T-cell (primary cell): ENCODE measurements around the gene EPB41L4B. TPM values are rescaled to one million over a fixed set of nuclear protein-coding genes. Genes with fewer than 3 reads are reported as not detected.
A peak's percentile ranks its signal among the peaks of the same experiment; 100 is the strongest.

Experiments
- ATAC-seq, 4 experiments: fragments of 200-7000 bp in 3 of 4; fragments of 150-1000 bp in 1 of 4; cut with Tn5 transposase; replicated peaks in 1 of 4; 1 replicate in 3 of 4; 2 replicates in 1 of 4; pipeline ENCODE4 v1.10.0; 2021; ENCODE audit warnings: moderate library complexity in 3 of 4, mild to moderate bottlenecking in 2 of 4, moderate number of reproducible peaks in 1 of 4
- CTCF ChIA-PET, 2 donors: fragments of 300-600 bp; sonication (Branson Sonifier 250); formaldehyde crosslinking; loops; one replicate each; lab custom pipeline; 2022; ENCODE audit warnings: antibody characterized with exemption in 2 of 2; lab: Charles Lee
- POLR2A ChIA-PET, 2 donors: fragments of 300-600 bp; sonication (Branson Sonifier 250); formaldehyde crosslinking; loops; one replicate each; lab custom pipeline; 2022; ENCODE audit warnings: antibody characterized with exemption in 2 of 2; lab: Charles Lee
- DNase-seq, 35 experiments: peaks; one replicate each; pipeline versions ENCODE4 v3.0.0 to v3.0.0-alpha.2; 2013 to 2023
- H3K27ac ChIP-seq: one replicate; pipeline ENCODE4 v1.5.1; 2013; ENCODE audit warnings: low read length
- H3K27me3 ChIP-seq, 2 experiments: replicated peaks in 1 of 2; 1 replicate in 1 of 2; 2 replicates in 1 of 2; pipeline versions ENCODE4 v1.6.1 to v1.7.0; 2013; ENCODE audit warnings: low read length in 1 of 2, mixed read lengths in 1 of 2; ENCODE audit not compliant: control insufficient read depth in 2 of 2, insufficient read depth in 2 of 2; ENCODE audit errors: extremely low read depth in 1 of 2
- H3K36me3 ChIP-seq, 2 donors: 1 replicate in 1 of 2; 2 replicates in 1 of 2; pipeline versions ENCODE4 v1.6.1 to v1.7.0; 2013; ENCODE audit warnings: low read length in 1 of 2; ENCODE audit not compliant: control insufficient read depth in 2 of 2, insufficient read depth in 1 of 2; ENCODE audit errors: extremely low read depth in 1 of 2
- H3K4me1 ChIP-seq, 2 experiments: 1 replicate in 1 of 2; 2 replicates in 1 of 2; pipeline versions ENCODE4 v1.6.1 to v1.7.0; 2013; ENCODE audit warnings: low read length in 2 of 2, mixed read lengths in 1 of 2; ENCODE audit not compliant: insufficient read depth in 2 of 2, control insufficient read depth in 1 of 2; ENCODE audit errors: extremely low read depth in 1 of 2
- H3K4me3 ChIP-seq, 2 donors: 1 replicate in 1 of 2; 2 replicates in 1 of 2; pipeline versions ENCODE4 v1.5.1 to v1.7.0; 2013; ENCODE audit warnings: mild to moderate bottlenecking in 2 of 2, low read length in 1 of 2, moderate library complexity in 1 of 2; ENCODE audit not compliant: control insufficient read depth in 1 of 2; ENCODE audit errors: extremely low read depth in 1 of 2
- H3K9me3 ChIP-seq: 2 replicates; pipeline ENCODE4 v1.7.0; 2013
- H3K27ac Mint-ChIP-seq, 2 donors: one replicate each; pipeline ENCODE4 v1.8.0; 2020 to 2021; ENCODE audit warnings: mild to moderate bottlenecking in 2 of 2, mixed read lengths in 2 of 2
- H3K27me3 Mint-ChIP-seq, 2 donors: one replicate each; pipeline ENCODE4 v1.8.0; 2021 to 2022; ENCODE audit warnings: mixed read lengths in 2 of 2
- H3K36me3 Mint-ChIP-seq: one replicate; pipeline ENCODE4 v1.8.0; 2021; ENCODE audit warnings: mixed read lengths
- H3K4me1 Mint-ChIP-seq, 3 donors: one replicate each; pipeline ENCODE4 v1.8.0; 2020 to 2022; ENCODE audit warnings: mixed read lengths in 3 of 3, mild to moderate bottlenecking in 1 of 3
- H3K4me3 Mint-ChIP-seq, 3 donors: one replicate each; pipeline ENCODE4 v1.8.0; 2020 to 2022; ENCODE audit warnings: mild to moderate bottlenecking in 3 of 3, mixed read lengths in 3 of 3, moderate library complexity in 3 of 3
- H3K9me3 Mint-ChIP-seq, 3 donors: one replicate each; pipeline ENCODE4 v1.8.0; 2020 to 2022; ENCODE audit warnings: mixed read lengths in 3 of 3
- WGBS: methylation state at CpG from one replicate; pipeline ENCODE4 v1.1.5; 2013; ENCODE audit warnings: missing lambda C conversion rate; ENCODE audit not compliant: insufficient coverage; 5-methylcytosine and 5-hydroxymethylcytosine counted together
- total RNA-seq, 35 experiments: library from RNA in 6 of 35; stranded (reverse) in 6 of 35; fragments of 120-200 nt in 1 of 35; gene quantifications; one replicate each; pipeline versions ENCODE4 v1.2.1 to v1.2.4 and lab custom pipeline; 2013 to 2026

EPB41L4B gene
- total RNA-seq, 5 donors from 2014 or later (not counting 1 experiment from before 2014, with no cell fraction given): 0.16 to 0.26 (median 0.16) TPM; not detected in 2

DNA sequence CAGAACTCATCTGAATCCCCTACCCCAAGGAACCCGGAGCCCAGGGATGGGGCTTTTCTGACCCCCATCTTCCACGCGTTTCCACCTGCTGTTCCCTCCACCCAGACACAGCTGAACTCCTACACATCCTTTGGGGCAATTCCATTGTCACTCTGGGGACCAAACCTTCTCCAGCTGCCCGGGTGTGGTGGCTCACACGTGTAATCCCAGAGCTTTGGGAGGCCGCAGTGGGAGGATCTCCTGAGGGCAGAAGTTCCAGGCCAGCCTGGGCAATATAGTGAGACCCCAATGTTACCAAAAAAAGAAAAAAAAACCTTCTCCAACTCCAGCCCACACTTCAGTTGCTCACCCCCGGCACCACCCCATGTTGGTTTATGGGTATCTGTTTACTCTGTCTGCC, 8.1 kb downstream of the EPB41L4B start:
- ChIA-PET CTCF (interaction anchor here in 1 of 2 donors (0.6 kb wide), 1 partner anchor 11 kb away, joined by 3 read pairs; no protein-coding TSS in a partner anchor), POLR2A (no interaction called here)
- no peaks in the 10 kb centered on the region for H3K36me3 Mint-ChIP-seq
- Histone ChIP-seq H3K36me3 (no peaks in the 10 kb centered on the region), H3K27ac (no peak overlapping the region), H3K4me1 (no peaks in the 10 kb centered on the region), H3K27me3 (peaks cover 9 to 32% of the 10 kb centered on the region in 2 experiments), H3K4me3 (no peak overlapping the region), H3K9me3 (no peaks in the 10 kb centered on the region)
- peaks cover 3 to 8% (median 6%) of the 10 kb centered on the region in 3 donors for H3K4me1 Mint-ChIP-seq
- no peak for ATAC-seq
- 100% methylated on average over 3 of the region's 7 CpGs for WGBS
- H3K4me3 Mint-ChIP-seq: no peak overlapping the region
- no peak for DNase-seq
- no peaks in the 10 kb centered on the region for H3K9me3 Mint-ChIP-seq
- peak overlapping the region in 1 of 2 donors; percentile 24 for H3K27ac Mint-ChIP-seq
- H3K27me3 Mint-ChIP-seq: peaks cover 52 to 65% of the 10 kb centered on the region in 2 donors

DNA sequence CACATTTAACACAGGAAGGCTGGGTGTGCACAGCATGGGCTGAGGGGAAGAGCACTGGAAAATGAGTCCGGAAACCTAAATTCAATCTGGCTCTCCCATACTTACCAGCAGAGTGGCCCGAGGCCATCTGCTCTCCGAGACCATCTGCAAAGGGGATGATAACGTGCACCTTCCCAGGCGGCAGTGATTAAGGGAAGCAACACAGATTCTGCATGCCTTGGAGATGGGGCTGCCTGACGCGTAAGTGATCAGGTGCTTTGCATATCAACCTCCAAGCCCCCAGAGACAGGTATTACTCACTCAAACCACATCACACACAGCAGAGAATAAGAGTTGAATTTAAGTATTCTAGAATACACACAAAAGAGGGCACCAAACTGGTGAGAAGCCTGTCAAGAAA, 9.1 kb downstream of the EPB41L4B start:
- Mint-ChIP-seq H3K4me3 (no peak overlapping the region), H3K27me3 (peaks cover 42 to 54% of the 10 kb centered on the region in 2 donors), H3K36me3 (no peaks in the 10 kb centered on the region), H3K9me3 (no peaks in the 10 kb centered on the region), H3K27ac (no peak overlapping the region), H3K4me1 (peaks cover 3 to 8% (median 6%) of the 10 kb centered on the region in 3 donors)
- H3K36me3 ChIP-seq: no peaks in the 10 kb centered on the region
- WGBS: 60% methylated on average over 5 of the region's 7 CpGs
- no peak overlapping the region for H3K27ac ChIP-seq
- H3K4me3 ChIP-seq: no peak overlapping the region
- ChIA-PET POLR2A (no interaction called here), CTCF (no interaction called here)
- no peak for ATAC-seq
- H3K27me3 ChIP-seq: peaks cover 5 to 28% of the 10 kb centered on the region in 2 experiments
- no peaks in the 10 kb centered on the region for H3K9me3 ChIP-seq
- no peaks in the 10 kb centered on the region for H3K4me1 ChIP-seq
- DNase-seq: no peak

DNA sequence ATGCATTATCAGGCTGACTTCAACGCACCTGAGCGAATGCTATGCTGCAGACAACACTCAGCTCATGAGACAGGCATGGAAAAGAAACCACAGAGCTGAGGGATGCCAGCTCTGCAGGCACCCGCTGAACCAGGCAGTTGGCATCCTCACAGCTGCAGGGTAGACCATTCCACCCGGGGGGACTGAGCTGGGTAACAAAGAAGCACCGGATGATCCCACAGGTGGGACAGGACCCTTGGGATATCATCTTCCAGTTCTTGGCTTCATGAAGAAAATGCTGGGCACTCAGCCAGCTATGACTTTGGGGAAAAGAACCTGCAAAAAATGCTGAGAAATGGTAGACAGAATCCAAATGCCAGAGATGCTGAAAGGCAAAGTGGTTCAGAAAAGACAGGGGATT, 9.6 kb downstream of the EPB41L4B start:
- Histone ChIP-seq H3K4me3 (no peak overlapping the region), H3K9me3 (no peaks in the 10 kb centered on the region), H3K27me3 (peaks cover 5 to 24% of the 10 kb centered on the region in 2 experiments), H3K36me3 (no peaks in the 10 kb centered on the region), H3K27ac (no peak overlapping the region), H3K4me1 (no peaks in the 10 kb centered on the region)
- no peaks in the 10 kb centered on the region for H3K36me3 Mint-ChIP-seq
- ChIA-PET POLR2A (no interaction called here), CTCF (no interaction called here)
- H3K27me3 Mint-ChIP-seq: peaks cover 37 to 50% of the 10 kb centered on the region in 2 donors
- DNase-seq (no peak), ATAC-seq (no peak)
- H3K9me3 Mint-ChIP-seq: no peaks in the 10 kb centered on the region
- H3K4me3 Mint-ChIP-seq: no peak overlapping the region
- WGBS: 89% methylated on average over 5 of the region's 5 CpGs
- peaks cover 3 to 8% (median 6%) of the 10 kb centered on the region in 3 donors for H3K4me1 Mint-ChIP-seq
- no peak overlapping the region for H3K27ac Mint-ChIP-seq

DNA sequence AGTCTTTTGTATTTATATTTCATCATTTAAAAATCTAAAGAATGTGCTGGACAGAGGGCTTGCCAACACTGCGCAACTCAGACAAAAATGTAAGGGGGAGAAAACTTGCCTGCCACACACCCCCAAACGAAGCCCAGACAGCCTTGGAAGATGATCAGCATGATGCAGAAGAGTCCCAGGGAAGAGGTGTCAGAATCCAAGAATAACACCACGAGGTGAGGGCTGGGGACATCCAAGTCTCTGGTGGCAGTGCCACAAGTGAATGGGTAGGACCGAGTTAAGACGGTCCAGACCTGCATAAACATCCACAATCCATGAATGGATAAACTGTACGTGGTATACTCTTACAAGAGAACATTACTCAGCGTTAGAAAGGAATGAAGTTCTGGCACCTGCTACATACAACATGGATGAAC, 10.4 kb downstream of the EPB41L4B start:
- no peak overlapping the region for H3K27ac Mint-ChIP-seq
- 40% methylated on average over 2 of the region's 7 CpGs for WGBS
- H3K9me3 Mint-ChIP-seq: no peaks in the 10 kb centered on the region
- Histone ChIP-seq H3K9me3 (no peaks in the 10 kb centered on the region), H3K4me1 (no peaks in the 10 kb centered on the region), H3K27me3 (peaks cover 2 to 21% of the 10 kb centered on the region in 2 experiments), H3K27ac (no peak overlapping the region), H3K4me3 (no peak overlapping the region), H3K36me3 (no peaks in the 10 kb centered on the region)
- ChIA-PET CTCF (no interaction called here), POLR2A (no interaction called here)
- H3K36me3 Mint-ChIP-seq: no peaks in the 10 kb centered on the region
- H3K4me1 Mint-ChIP-seq: peaks cover 3 to 8% (median 6%) of the 10 kb centered on the region in 3 donors
- DNase-seq (no peak), ATAC-seq (no peak)
- H3K4me3 Mint-ChIP-seq: no peak overlapping the region
- H3K27me3 Mint-ChIP-seq: peaks cover 31 to 42% of the 10 kb centered on the region in 2 donors

DNA sequence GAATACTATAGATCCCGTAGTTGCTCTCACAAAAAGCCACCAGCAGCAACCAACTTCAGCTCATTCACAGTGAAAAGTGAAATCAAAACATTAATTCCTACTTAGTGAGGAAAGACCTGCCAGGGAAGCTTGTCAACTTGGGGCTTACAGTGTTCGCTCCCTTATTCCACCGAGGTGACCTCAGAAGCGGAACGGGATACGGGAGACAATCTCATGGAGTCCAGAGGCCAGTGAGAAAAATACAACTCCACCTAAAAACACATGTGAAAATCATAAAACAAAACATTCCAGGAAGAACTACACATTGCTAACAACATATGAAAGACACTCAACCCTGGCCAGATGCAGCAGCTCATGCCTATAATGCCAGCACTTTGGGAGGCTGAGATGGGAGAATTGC, 11.6 kb downstream of the EPB41L4B start:
- H3K27ac Mint-ChIP-seq: no peak overlapping the region
- no peaks in the 10 kb centered on the region for H3K36me3 Mint-ChIP-seq
- no peaks in the 10 kb centered on the region for H3K9me3 Mint-ChIP-seq
- Histone ChIP-seq H3K36me3 (no peaks in the 10 kb centered on the region), H3K9me3 (no peaks in the 10 kb centered on the region), H3K4me1 (no peaks in the 10 kb centered on the region), H3K27me3 (peaks cover 2 to 16% of the 10 kb centered on the region in 2 experiments), H3K4me3 (no peak overlapping the region), H3K27ac (no peak overlapping the region)
- no peak overlapping the region for H3K4me3 Mint-ChIP-seq
- peaks cover 3 to 8% (median 6%) of the 10 kb centered on the region in 3 donors for H3K4me1 Mint-ChIP-seq
- CTCF ChIA-PET: interaction anchor here in 1 of 2 donors (1.0 kb wide), 1 partner anchor 1758 kb away, joined by 4 read pairs; no protein-coding TSS in a partner anchor
- no peak for ATAC-seq
- H3K27me3 Mint-ChIP-seq: peaks cover 32 to 41% of the 10 kb centered on the region in 2 donors
- DNase-seq: no peak
- POLR2A ChIA-PET: no interaction called here
- WGBS: 100% methylated on average over 1 of the region's 6 CpGs

DNA sequence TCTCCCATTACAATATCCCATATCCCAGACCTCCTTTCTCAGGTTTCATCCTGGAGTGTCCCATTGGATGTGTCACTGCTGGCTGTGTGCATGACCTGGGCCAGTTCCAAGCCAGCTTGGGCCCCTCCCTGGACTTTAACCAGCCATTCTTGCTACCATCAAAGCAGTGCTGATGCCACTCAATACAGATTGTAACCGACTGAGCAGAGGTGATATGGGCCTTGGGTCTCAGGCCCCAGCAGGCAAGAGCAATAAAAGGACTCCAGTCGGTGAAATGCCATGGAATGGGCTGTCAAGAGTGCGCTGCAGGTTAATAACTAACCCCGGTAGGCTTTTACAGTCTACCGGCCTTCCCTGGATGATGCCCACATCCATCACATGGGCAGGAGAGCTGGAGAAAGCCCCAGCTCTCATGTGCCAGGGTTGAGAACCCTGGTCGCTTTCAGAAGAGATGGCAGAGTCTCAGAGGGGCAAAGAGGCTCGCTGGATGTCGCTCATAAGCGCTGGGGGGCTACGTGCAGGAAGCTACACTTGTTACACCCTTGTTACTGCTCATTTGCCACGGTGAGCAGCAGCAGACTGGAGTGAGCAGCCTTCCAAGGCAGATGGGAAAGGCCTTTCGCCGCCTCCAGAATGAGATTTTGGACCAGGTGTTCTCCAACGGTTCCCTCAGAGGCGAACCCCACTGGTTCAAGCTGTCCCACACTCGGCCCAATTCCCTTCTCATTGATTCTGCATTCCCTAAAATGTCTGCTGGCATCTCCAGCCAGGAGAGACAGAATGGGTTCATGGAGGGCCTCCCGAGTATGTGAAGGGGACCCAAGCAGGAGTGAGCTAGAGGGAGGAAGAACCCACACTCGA, 13.2 kb downstream of the EPB41L4B start:
- no peak overlapping the region for H3K4me3 ChIP-seq
- POLR2A ChIA-PET: no interaction called here
- ATAC-seq: no peak
- no peaks in the 10 kb centered on the region for H3K9me3 ChIP-seq
- DNase-seq: no peak
- H3K36me3 Mint-ChIP-seq: no peaks in the 10 kb centered on the region
- H3K27me3 Mint-ChIP-seq: peaks cover 26 to 32% of the 10 kb centered on the region in 2 donors
- CTCF ChIA-PET: no interaction called here
- H3K27ac Mint-ChIP-seq: no peak overlapping the region
- no peak overlapping the region for H3K27ac ChIP-seq
- H3K4me1 ChIP-seq: no peaks in the 10 kb centered on the region
- WGBS: 76% methylated on average over 14 of the region's 18 CpGs
- no peak overlapping the region for H3K4me3 Mint-ChIP-seq
- H3K9me3 Mint-ChIP-seq: no peaks in the 10 kb centered on the region
- H3K27me3 ChIP-seq: peaks cover 5 to 12% of the 10 kb centered on the region in 2 experiments
- peaks cover 3 to 8% (median 6%) of the 10 kb centered on the region in 3 donors for H3K4me1 Mint-ChIP-seq
- H3K36me3 ChIP-seq: no peaks in the 10 kb centered on the region
